Keratinocyte (primary cell): Measurements from ENCODE around the gene LDLR.

Experiments
- EZH2 ChIP-seq: IDR thresholded peaks from one replicate; pipeline ENCODE4 v1.6.1; 2012; ENCODE audit warnings: inconsistent platforms, mild to moderate bottlenecking, low read length, moderate library complexity
- TF ChIP-seq, protein P1 (sequence below), 3 experiments: IDR thresholded peaks in 1 of 3; conservative IDR thresholded peaks in 1 of 3; optimal IDR thresholded peaks in 1 of 3; 2 replicates in 2 of 3; 3 replicates in 1 of 3; pipeline versions ENCODE3 to v1.5.1; 2011; ENCODE audit warnings: low read length in 3 of 3, mild to moderate bottlenecking in 3 of 3, moderate library complexity in 2 of 3, control low read depth in 1 of 3, inconsistent platforms in 1 of 3; ENCODE audit not compliant: insufficient read depth in 2 of 3; ENCODE audit errors: extremely low read depth in 1 of 3

DNA sequence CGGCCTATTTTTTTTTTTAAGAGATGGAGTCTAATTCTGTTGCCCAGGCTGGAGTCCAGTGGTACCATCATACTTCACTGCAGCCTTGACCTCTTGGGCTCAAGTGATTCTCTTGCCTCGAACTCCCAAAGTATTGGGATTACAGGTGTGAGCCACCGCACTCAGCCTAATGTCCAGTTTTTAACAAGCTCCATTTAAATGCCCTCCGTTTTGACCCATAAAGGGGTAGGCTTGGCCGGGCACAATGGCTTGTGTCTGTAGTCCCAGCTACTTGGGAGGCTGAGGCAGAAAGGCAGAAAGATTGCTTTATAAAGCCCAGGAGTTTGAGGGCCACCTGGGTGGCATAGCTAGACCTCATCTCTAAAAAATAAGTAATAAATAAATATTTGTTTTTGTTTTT is 11.8 kb downstream of the LDLR start:
- TF ChIP-seq, protein P1, sequence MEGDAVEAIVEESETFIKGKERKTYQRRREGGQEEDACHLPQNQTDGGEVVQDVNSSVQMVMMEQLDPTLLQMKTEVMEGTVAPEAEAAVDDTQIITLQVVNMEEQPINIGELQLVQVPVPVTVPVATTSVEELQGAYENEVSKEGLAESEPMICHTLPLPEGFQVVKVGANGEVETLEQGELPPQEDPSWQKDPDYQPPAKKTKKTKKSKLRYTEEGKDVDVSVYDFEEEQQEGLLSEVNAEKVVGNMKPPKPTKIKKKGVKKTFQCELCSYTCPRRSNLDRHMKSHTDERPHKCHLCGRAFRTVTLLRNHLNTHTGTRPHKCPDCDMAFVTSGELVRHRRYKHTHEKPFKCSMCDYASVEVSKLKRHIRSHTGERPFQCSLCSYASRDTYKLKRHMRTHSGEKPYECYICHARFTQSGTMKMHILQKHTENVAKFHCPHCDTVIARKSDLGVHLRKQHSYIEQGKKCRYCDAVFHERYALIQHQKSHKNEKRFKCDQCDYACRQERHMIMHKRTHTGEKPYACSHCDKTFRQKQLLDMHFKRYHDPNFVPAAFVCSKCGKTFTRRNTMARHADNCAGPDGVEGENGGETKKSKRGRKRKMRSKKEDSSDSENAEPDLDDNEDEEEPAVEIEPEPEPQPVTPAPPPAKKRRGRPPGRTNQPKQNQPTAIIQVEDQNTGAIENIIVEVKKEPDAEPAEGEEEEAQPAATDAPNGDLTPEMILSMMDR (optimal IDR thresholded peaks at IDR 0.05 in 1 of 3, IDR thresholded peaks at IDR 0.05 in 1 of 3, conservative IDR thresholded peaks at IDR 0.05 in 1 of 3; ENCODE audit: extremely low read depth in 1 of 3, insufficient read depth in 2 of 3, low read length in 3 of 3), result no peak
- TF ChIP-seq EZH2, result no peak
